Heart right ventricle (tissue), 16 donors: ENCODE measurements around the gene COLGALT1. TPM values are rescaled to one million over a fixed set of nuclear protein-coding genes. Genes with fewer than 3 reads are reported as not detected.
"Not testable (repeated sequence)": the region's sequence is repeated elsewhere in the genome, so short reads cannot be mapped to it uniquely, and the experiment has no call there.

ENCODE experiments used
- ATAC-seq, 8 donors: fragments of 200-7000 bp; cut with Tn5 transposase; one replicate each; pipeline ENCODE4 v1.9.1; 2020; ENCODE audit warnings: mild to moderate bottlenecking in 8 of 8, moderate library complexity in 8 of 8, moderate number of reproducible peaks in 1 of 8
- DNase-seq, 2 donors: peaks; one replicate each; pipeline ENCODE4 v3.0.0-alpha.2; 2020
- H3K27ac ChIP-seq, 10 donors: fragments of 200-600 bp; sonication (generic) in 2 of 10; one replicate each; pipeline versions ENCODE4 v1.5.0 to v1.8.0; 2020 to 2022; ENCODE audit warnings: mild to moderate bottlenecking in 3 of 10
- H3K27me3 ChIP-seq, 7 donors: fragments of 200-600 bp; one replicate each; pipeline ENCODE4 v1.8.0; 2021 to 2022; ENCODE audit warnings: mild to moderate bottlenecking in 2 of 7
- H3K36me3 ChIP-seq, 9 donors: fragments of 200-600 bp; sonication (generic) in 1 of 9; one replicate each; pipeline versions ENCODE4 v1.5.0 to v1.8.0; 2020 to 2022; ENCODE audit warnings: mild to moderate bottlenecking in 2 of 9
- H3K4me1 ChIP-seq, 9 donors: fragments of 200-600 bp; sonication (generic) in 1 of 9; one replicate each; pipeline versions ENCODE4 v1.5.0 to v1.8.0; 2020 to 2022; ENCODE audit warnings: mild to moderate bottlenecking in 4 of 9
- H3K4me3 ChIP-seq, 10 donors: fragments of 200-600 bp; sonication (generic) in 2 of 10; one replicate each; pipeline versions ENCODE4 v1.5.0 to v1.8.0; 2020 to 2022; ENCODE audit warnings: mild to moderate bottlenecking in 7 of 10, moderate library complexity in 2 of 10
- H3K9me3 ChIP-seq, 11 donors: fragments of 200-600 bp in 10 of 11; sonication (generic) in 2 of 11; one replicate each; pipeline versions ENCODE4 v1.5.0 to v1.8.0; 2013 to 2022; ENCODE audit warnings: mild to moderate bottlenecking in 2 of 11, control low read depth in 1 of 11, moderate library complexity in 1 of 11
- CTCF ChIP-seq, 9 donors: fragments of 200-600 bp; sonication (generic) in 2 of 9; IDR thresholded peaks; one replicate each; pipeline versions ENCODE4 v1.5.0 to v1.8.0; 2021 to 2022; ENCODE audit warnings: antibody characterized with exemption in 9 of 9, mild to moderate bottlenecking in 5 of 9, moderate library complexity in 1 of 9
- WGBS, 2 donors: extraction: QIAGEN DNeasy Blood & Tissue Kit; methylation state at CpG; one replicate each; pipeline ENCODE4 v1.1.7; 2013; ENCODE audit warnings: inconsistent platforms in 1 of 2; 5-methylcytosine and 5-hydroxymethylcytosine counted together
- intact Hi-C, 10 donors: fragments of 100-400 bp; cut with DNase I; formaldehyde crosslinking; loops; one replicate each; pipeline versions ENCODE4 v1.11.1 to v1.14.2; 2022
- long read RNA-seq, 3 donors: library from polyadenylated mRNA; unstranded; transcript quantifications; one replicate each; pipeline ENCODE4 v2.0.0, GENCODE V29; 2020 to 2021
- polyA plus RNA-seq, 2 donors: library from polyadenylated mRNA; stranded (reverse); fragments of 200-250 nt; gene quantifications; one replicate each; pipeline ENCODE4 v1.2.3, GENCODE V29; 2013
- total RNA-seq, 10 donors: library from RNA; stranded (reverse); fragmentation: NEBNext Ultra II Directional in 3 of 10; extraction: Animal tissue kit (Norgen Biotek cat#: 25700) in 3 of 10; gene quantifications; one replicate each; pipeline versions ENCODE4 v1.2.1 to v1.2.4, GENCODE V29; 2021 to 2023
- donor health status: Arrhythmogenic right ventricular cardiomyopathy.
- donor health status: ischemic (EF 13 %, LVEDD 7.1; RV severe dilation, severe dysfunction).
- donor health status: healthy with polysubstance abuse.
- donor health status: DM: no; HTN: yes; CAD: no.
- donor health status: DM: no; HTN: no; CAD: no.
- donor health status: ischemic (EF 25% LVEDD 6.9; RV normal size, moderate dysfunction).
- donor health status: ischemic (EF 25% LVEDD 5.7; RV mildly dilated, moderate dysfunction).
- donor health status: healthy.
- donor health status: DM: yes; HTN: yes; CAD: no.
- donor health status: Ischemic cardiomyopathy.
- donor health status: ischemic (EF 35%, LVEDD 5.7; RV mildly dilated, moderate dysfunction).
- donor health status: nonischemic (EF 11% LVEDD 7.7; RV severe dilation, severe dysfunction).
- donor health status: DM: yes; HTN: yes; CAD: no.
- donor health status: PGD.
- donor health status: ischemic (EF 29% LVEDD 5.4; RV normal size, mild dysfunction).
- donor health status: nonischemic (EF 23%, LVEDD 6.1; RV moderate dilation, normal function).

Gene COLGALT1
- total RNA-seq (10 to 100 TPM; 19.7 to 73.8 (median 29.3) TPM), polyA plus RNA-seq (10 to 100 TPM; 28.4 to 38.6 TPM)
- long read RNA-seq, donor 1, transcript COLGALT1-201 (12 exons, 3,704 nt): major isoform, 31 of 69 reads
- long read RNA-seq, donor 1, transcript COLGALT1-202 (2 exons, 2,941 nt): minor isoform, 13 of 69 reads
- long read RNA-seq, donor 1, partial matches to known transcripts: 22 of 69 reads
- long read RNA-seq, donor 1, other reads (novel, unspliced or antisense): 3 of 69 reads
- long read RNA-seq, donor 2, transcript COLGALT1-202 (2 exons, 2,941 nt): minor isoform, 8 of 52 reads
- long read RNA-seq, donor 2, transcript COLGALT1-201 (12 exons, 3,704 nt): major isoform, 22 of 52 reads
- long read RNA-seq, donor 2, partial matches to known transcripts: 14 of 52 reads
- long read RNA-seq, donor 2, other reads (novel, unspliced or antisense): 8 of 52 reads
- long read RNA-seq, donor 3, transcript COLGALT1-202 (2 exons, 2,941 nt): minor isoform, 22 of 103 reads
- long read RNA-seq, donor 3, transcript COLGALT1-201 (12 exons, 3,704 nt): major isoform, 43 of 103 reads
- long read RNA-seq, donor 3, partial matches to known transcripts: 35 of 103 reads
- long read RNA-seq, donor 3, other reads (novel, unspliced or antisense): 3 of 103 reads

DNA sequence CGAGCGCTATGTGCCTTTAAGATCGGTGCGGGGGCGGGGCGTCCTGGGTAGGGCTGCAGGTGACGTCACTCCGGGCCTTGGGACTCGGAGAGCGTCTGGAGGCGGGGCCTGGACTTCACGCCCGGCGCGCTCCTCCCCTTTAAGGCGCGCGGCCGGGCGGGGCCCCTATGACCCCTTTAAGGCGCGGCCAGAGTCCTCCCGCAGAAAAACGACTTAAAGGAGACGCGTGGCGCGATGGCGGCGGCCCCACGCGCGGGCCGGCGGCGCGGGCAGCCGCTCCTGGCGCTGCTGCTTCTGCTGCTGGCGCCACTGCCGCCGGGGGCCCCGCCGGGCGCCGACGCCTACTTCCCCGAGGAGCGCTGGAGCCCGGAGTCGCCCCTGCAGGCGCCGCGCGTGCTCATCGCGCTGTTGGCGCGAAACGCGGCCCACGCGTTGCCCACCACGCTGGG, at the start of gene COLGALT1:
TSS of gene COLGALT1 (plus strand) at position 170 of the 449 bp plus-strand sequence. CDS start at position 235, 65 bp downstream.
- 0% methylated on average over 57 to 64 of the region's 64 CpGs for WGBS, 2 donors
- intact Hi-C loops: loop anchor here in 1 of 10 donors (5.0 kb wide), 1 partner anchor 43 kb away; the partner anchor contains the start of gene PGLS

GRCh38 chr19:17506745-17507144, 48.7 kb upstream of the COLGALT1 start:
- no peaks in the 10 kb centered on the region for H3K9me3 ChIP-seq
- no peaks in the 10 kb centered on the region for H3K27me3 ChIP-seq
- intact Hi-C loops: no loop called here
- no peak for DNase-seq
- ATAC-seq: no peak
- H3K36me3 ChIP-seq: peaks cover 0 to 45% (median 6%) of the 10 kb centered on the region in 9 donors
- TF ChIP-seq CTCF (IDR thresholded peaks at IDR 0.05): no peak
- no peak overlapping the region for H3K4me3 ChIP-seq
- H3K27ac ChIP-seq: no peak overlapping the region
- peaks cover 4 to 34% (median 17%) of the 10 kb centered on the region in 9 donors for H3K4me1 ChIP-seq
- 71 to 80% methylated on average over 9 of the region's 9 CpGs for WGBS, 2 donors

More for the DNA sequence above, at the start of gene COLGALT1:
- Histone ChIP-seq H3K27ac (peak within 1 kb of the TSS; percentile 55 to 94 (median 91)), H3K9me3 (no peaks in the 10 kb centered on the region), H3K27me3 (no peaks in the 10 kb centered on the region), H3K36me3 (peaks cover 0 to 35% (median 4%) of the 10 kb centered on the region in 9 donors), H3K4me1 (peaks cover 8 to 73% (median 50%) of the 10 kb centered on the region in 9 donors), H3K4me3 (peak within 1 kb of the TSS; percentile 73 to 95 (median 86))
- peak; percentile 98 to 99 for DNase-seq
- no peak for TF ChIP-seq CTCF (IDR thresholded peaks at IDR 0.05)
- ATAC-seq: peak; percentile 95 to 98 (median 96)

DNA sequence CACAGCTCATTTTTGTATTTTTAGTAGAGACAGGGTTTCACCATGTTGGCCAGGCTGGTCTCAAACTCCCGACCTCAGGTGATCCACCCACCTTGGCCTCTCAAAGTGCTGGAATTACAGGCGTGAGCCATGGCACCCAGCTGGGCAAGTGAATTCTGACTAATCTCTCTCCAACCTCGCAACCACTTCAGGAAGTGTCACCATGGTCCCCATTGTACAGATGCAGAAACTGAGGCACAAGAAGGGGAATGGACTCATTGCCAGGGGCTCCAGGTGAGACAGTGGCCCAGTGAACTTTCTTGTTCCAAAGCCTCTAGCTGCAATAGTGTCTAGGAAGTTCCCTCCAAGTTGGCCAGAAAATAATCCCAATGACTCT, 46.9 kb upstream of the COLGALT1 start:
- peaks cover 4 to 43% (median 26%) of the 10 kb centered on the region in 9 donors for H3K4me1 ChIP-seq
- H3K27ac ChIP-seq: peak overlapping the region in 2 of 10 donors; percentile 37 to 69
- H3K27me3 ChIP-seq, DNase-seq, intact Hi-C loops, H3K4me3 ChIP-seq, ATAC-seq, H3K9me3 ChIP-seq: not testable (repeated sequence)
- peaks cover 0 to 30% (median 6%) of the 10 kb centered on the region in 9 donors for H3K36me3 ChIP-seq
- 92 to 94% methylated on average over 3 of the region's 3 CpGs for WGBS, 2 donors

DNA sequence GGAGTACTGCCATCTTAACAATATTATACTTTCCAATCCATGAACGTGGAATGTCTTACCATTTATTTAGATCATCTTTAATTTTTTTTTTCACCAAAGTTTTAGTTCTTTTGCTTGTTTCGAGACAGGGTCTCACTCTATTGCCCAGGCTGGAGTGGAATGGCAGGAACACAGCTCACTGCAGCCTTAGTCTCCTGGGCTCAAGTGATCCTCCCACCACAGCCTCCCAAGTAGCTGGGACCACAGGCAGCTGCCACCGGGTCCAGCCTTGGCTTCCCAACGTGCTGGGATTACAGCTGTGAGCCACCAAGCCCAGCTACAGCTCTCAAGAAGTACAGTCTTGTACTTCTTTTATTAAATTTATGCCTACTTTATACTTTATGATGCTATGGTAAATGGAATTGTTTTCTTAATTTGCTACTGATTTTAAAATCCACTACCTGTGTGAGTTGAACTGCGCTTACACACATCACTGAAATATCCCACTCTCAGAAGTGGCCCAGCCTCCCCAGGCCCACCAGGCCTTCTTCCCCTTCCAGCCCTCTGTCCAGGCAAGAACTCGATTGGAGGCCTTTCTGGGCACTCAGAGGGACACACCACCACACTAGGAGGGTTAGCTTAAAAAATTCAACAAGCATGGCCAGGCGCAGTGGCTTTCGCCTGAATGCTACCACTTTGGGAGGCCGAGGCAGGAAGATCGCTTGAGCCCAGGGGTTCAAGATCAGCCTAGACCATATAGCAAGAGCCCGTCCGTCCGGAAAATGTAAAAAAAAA, 45.0 kb upstream of the COLGALT1 start:
- Histone ChIP-seq H3K4me1 (peaks cover 4 to 46% (median 26%) of the 10 kb centered on the region in 9 donors), H3K27me3 (no peaks in the 10 kb centered on the region), H3K9me3 (no peaks in the 10 kb centered on the region), H3K36me3 (peaks cover 0 to 12% (median 5%) of the 10 kb centered on the region in 9 donors), H3K4me3 (peak overlapping the region; percentile 69 to 98 (median 92)), H3K27ac (peak overlapping the region; percentile 96 to 100 (median 100))
- intact Hi-C loops: loop anchor here in 3 of 10 donors (5.0 to 10.0 kb wide), 5 partner anchors 38 to 347 kb away; partner anchors contain the start of genes COLGALT1 (in 1 of the 3), RPL18A (in 1 of the 3) and SLC27A1 (in 1 of the 3)
- TF ChIP-seq CTCF (IDR thresholded peaks at IDR 0.05): no peak
- DNase-seq: no peak
- no peak for ATAC-seq
- 39 to 42% methylated on average over 13 of the region's 13 CpGs for WGBS, 2 donors
